GM19468 (cell line): ENCODE measurements around the gene ODR4.
"Not testable (repeated sequence)": the region's sequence is repeated elsewhere in the genome, so short reads cannot be mapped to it uniquely, and the experiment has no call there.

Experiments used
- ATAC-seq: cut with Tn5 transposase; IDR thresholded peaks from one replicate; pipeline ENCODE4 v1.9.1; 2021; ENCODE audit warnings: mild to moderate bottlenecking, moderate library complexity, moderate number of reproducible peaks; ENCODE audit not compliant: unreplicated experiment; ENCODE audit errors: extremely low read depth

Gene ODR4

GRCh38 chr1:186375152-186375928 lies at the start of gene ODR4, which contains the start of gene TPR:
TSS of gene ODR4 (plus strand) at chr1:186375838. CDS start at chr1:186379786, 3,948 bp downstream.
TSS of gene TPR (minus strand) at chr1:186375253. CDS start at chr1:186375028, 225 bp downstream.
- ATAC-seq = peak; percentile 68

- no peak for ATAC-seq
Measured at GRCh38 chr1:186326009-186326408, 49.6 kb upstream of the ODR4 start.

GRCh38 chr1:186327331-186327730 lies 48.3 kb upstream of the ODR4 start:
- ATAC-seq = no peak

DNA sequence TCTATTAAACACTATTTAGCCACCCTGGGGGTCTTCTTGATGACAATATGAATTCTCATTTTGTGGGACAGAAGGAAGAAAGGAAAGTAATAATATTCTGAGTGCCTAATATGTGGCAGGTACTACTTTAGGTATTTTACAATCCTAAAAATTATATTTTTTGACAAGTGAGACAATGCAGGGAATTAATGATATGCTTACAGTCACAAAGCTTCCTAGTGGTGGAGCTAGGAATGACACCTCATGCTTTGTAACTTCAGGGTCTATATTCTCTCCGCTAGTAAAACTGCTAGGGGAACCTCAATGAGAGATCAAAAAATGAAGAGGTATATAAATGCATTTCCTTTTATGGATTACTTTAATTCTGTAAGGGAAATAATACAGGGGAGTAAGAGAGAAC lies 44.9 kb upstream of the ODR4 start:
- ATAC-seq = no peak

DNA sequence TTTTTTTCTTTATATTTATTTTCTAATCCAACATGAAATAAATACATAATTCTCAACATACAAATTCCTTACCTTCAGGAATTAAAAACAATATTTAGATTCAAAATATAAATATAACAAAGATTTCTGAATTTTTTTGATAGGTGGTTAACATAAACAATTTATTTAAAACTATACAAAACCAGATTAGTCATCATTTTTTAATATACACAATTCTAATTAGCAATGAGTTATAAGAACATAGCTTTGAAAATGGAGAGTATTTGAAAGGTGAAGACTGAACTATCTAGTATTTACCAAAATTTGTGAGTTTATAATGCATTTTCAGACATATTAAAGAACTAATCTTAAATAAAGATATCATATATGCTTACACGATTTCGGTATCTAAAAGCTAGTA lies 38.1 kb upstream of the ODR4 start:
- no peak for ATAC-seq

DNA sequence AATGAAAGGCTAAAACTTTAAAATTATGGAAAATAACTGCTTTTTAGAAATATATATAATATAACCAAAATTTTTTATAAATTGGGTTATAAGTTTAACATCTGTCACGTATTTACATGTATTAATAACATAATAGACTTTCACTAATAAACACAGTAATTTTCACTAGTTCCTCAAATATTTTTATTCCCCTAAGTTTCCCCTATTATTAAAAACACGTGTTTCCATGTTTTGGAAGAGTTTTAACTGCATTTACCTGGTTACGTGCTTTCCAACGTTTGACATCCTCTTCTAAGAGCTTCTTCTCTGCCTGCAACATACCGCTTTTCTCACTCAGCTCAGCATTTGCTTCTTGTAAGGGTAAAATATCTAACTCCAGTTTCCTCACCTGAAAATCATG lies 34.9 kb upstream of the ODR4 start:
- no peak for ATAC-seq

DNA sequence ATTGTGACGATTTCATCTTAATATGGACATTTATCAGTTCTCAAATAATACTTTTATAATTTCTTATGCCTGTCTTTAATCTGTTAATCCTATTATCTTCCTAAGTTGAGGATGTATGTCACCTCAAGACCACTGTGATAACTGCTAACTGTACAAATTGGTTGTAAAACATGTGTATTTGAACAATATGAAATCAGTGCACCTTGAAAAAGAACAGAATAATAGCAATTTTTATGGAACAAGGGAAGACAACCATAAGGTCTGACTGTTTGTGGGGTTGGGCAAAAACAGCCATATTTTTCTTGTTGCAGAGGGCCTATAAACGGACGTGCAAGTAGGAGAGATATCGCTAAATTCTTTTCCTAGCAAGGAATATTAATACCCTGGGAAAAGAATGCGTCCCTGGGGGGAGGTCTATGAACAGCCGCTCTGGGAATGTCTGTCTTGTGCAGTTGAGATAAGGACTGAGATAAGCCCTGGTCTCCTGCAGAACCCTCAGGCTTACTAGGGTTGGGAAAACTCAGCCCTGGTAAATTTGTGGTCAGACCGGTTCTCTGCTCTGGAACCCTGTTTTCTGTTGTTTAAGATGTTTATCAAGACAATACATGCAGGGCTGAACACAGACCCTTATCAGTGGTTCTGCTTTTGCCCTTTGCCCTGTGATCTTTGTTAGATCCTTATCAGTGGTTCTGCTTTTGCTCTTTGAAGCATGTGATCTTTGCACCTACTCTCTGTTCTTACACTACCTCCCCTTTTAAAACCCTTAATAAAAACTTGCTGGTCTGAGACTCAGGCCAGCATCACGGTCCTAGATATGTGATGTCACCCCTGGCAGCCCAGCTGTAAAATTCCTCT lies 27.6 kb upstream of the ODR4 start:
- not testable (repeated sequence) for ATAC-seq

DNA sequence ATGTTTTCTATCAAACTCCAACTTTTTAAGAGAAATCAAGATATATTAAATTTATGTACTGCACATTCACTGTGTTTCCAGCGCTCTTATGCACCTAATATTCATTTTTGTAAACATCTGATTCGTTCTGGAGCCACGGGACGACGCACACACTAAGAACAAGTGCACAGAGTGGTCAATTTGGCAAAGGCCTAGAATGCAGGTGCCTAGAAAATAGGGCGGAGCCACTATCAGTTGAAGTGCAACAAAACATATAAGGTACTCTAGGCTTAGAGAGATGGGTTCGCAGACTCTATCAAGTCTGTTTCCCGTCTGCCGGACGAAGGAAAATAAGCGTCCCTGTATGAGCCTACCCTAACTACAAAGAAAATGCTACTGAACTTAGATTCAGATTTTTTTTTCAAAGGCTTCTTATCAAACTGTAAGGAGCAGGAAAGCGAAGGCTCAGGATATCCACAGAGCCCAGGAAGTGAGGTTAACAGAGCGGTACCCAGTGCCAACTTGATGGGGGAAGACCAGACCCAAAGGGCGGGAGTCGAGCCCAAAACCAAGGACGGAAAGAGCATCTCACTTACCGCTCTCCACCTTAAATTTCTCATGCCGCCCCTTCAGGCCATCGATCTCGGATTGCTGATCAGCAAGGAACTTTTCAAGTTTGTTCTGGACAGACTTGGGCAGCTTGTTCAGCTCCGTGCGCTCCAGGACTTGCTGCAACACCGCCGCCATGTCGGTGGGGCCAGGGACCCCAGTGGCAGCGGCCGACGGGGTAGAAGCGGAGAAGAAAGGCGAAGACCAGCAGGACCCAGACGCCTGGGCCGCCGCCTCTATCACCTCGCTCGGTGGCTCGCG lies 1.1 kb upstream of the ODR4 start:
- ATAC-seq = peak; percentile 25

DNA sequence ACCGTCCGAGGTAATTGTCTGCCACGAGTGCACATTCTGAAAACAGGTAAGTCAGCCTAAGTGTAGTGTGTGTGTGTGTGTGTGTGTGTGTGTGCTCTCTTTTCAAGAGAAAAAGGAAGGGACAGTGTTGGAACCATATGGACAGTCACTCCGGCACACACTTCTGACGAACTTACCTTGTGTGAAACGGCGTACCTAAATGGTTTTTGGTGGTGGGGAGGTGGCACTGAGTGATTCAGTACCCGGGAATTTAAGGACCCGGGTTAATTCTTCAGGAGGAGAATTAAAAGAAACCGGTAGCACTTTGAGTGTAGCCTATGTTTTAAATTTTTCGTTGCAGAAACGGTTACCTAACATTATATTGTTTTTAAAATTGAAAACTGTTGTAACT lies 286 bp downstream of the ODR4 start:
- no peak for ATAC-seq

DNA sequence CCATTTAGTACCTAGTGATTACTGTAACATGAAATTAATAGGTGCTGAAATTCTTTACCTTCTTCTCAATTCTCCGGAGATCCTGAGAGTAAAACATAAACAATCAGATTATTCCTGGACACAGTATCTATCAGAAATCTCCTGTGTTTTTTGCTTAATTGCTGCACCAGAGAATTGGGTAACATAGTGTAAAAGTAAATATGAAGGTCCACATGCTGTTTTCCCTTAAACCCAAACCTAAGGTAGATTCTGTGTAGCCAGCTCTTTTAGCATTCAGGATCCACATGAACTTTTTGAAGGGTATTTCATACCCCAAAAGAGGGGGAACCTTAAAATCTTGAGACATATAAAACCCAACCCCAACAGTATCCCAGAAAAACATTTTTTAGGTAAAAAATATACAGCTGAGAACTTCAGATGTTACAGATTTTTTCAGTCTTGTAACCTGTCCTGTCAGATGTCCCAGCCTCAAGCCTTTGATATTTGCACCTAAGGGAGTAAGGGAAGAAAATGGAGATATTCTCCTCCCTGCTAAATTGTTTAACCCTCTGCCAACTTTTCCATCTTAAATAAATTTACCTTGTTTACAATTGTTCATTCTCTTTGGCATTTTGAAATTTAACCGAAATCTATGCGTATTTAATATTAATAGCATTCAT lies 11.2 kb downstream of the ODR4 start:
- ATAC-seq = no peak

- ATAC-seq = no peak
Measured at GRCh38 chr1:186390925-186391324, 15.3 kb downstream of the ODR4 start.

DNA sequence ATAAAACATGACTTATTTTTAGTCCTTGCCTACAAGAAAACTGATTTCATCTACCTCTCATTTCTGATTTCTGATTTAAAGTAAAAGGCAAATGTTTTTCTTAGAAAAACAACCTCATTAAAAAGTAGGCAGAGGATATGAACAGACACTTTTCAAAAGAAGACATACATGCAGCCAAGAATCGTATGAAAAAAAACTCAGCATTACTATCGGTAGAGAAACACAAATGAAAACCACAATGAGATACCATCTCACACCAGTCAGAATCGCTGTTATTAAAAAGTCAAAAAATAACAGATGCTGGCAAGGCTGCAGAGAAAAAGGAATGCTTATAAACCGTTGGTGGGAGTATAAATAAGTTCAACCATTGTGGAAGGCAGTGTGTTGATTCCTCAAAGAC lies 16.2 kb downstream of the ODR4 start:
- no peak for ATAC-seq

DNA sequence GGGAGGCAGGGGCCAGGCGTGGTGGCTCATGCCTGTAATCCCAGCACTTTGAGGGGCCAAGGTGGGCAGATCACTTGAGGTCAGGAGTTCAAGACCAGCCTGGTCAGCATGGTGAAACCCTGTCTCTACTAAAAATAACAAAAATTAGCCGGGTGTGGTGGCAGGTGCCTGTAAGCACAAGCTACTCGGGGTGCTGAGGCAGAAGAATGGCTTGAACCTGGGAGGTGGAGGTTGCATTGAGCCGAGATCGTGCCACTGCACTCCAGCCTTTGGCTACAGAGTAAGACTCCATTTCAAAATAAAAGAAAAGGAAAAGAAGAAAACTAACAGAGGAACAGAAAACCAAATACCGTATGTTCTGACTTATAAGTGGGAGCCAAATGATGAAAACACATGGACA lies 17.1 kb downstream of the ODR4 start:
- not testable (repeated sequence) for ATAC-seq

- ATAC-seq = not testable (repeated sequence)
Measured at GRCh38 chr1:186401446-186401845, 25.8 kb downstream of the ODR4 start.

GRCh38 chr1:186403632-186404031 lies 28.0 kb downstream of the ODR4 start:
- no peak for ATAC-seq

DNA sequence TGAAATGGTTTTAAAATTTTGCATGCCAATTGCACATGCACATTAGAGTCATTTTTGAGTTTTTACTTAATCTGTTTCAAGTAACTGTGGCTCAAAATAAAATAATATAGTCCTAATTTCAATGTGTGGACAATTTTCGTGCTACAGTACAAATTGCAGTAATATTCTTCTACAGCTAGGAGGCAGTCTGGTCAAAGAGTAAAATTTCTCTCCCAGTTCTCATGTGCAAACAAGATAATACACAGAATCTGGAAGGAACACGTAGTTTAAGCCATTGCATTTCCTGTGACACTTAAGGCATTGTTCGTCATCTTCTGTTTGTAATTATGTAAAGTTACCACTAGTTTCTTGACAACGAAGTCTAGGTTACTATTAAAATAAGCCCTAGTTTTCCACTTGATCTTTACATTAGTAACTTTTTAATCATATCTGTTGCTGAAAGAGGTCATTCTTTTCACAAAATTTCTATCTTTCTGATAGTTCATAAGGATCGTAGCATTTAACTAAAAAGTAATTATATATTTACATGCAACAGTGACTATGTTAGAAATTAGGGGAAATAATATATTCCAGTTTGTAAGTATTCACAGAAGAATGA lies 28.9 kb downstream of the ODR4 start:
- ATAC-seq = no peak

GRCh38 chr1:186409091-186409490 lies 33.5 kb downstream of the ODR4 start:
- ATAC-seq = peak; percentile 79

GRCh38 chr1:186413319-186413718 lies 37.7 kb downstream of the ODR4 start:
- no peak for ATAC-seq

DNA sequence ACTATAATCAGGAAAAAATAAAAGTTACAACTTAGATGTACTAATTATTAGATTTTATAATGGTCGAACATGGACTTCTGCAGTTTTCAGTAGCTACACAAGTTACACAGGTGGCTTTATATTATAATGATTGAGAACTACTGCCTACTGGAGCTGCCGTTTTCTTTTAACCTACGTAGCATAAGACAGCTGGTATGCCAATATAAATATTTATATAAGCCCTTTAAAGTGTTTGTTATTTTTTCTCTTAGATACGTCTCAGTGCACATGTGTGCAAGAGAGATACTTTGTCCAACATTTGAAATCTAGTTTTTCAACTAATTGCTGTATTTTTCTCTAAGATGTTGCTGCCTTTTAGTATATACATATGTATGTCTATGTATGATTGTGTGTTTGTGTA lies 42.9 kb downstream of the ODR4 start:
- ATAC-seq = no peak
